Stimulated activated naive CD8-positive, alpha-beta T cell treated with anti-CD3 and anti-CD28 coated beads, Interleukin-15, Interleukin-2, amounts not matched to agents 100 U/mL and 50 U/mL, for 24 hours (primary cell): Measurements from ENCODE around the gene PTPN3.

ENCODE experiments used
- ATAC-seq: fragments of 150-1000 bp; cut with Tn5 transposase; one replicate; pipeline ENCODE4 v1.10.0; 2021
- DNase-seq: peaks from one replicate; pipeline ENCODE4 v3.0.0; 2021

The PTPN3 gene

GRCh38 chr9:109451311-109452025, 46.6 kb downstream of the PTPN3 start:
- no peak for DNase-seq
- ATAC-seq: no peak

GRCh38 chr9:109450346-109450745, 47.8 kb downstream of the PTPN3 start:
- DNase-seq (no peak), ATAC-seq (no peak)

GRCh38 chr9:109449036-109449798, 48.9 kb downstream of the PTPN3 start:
- ATAC-seq (no peak), DNase-seq (no peak)

GRCh38 chr9:109448223-109448622, 49.9 kb downstream of the PTPN3 start:
- ATAC-seq: peak; percentile 37
- no peak for DNase-seq

GRCh38 chr9:109447329-109448076, 50.6 kb downstream of the PTPN3 start:
- ATAC-seq (peak; percentile 73), DNase-seq (peak; percentile 15)

GRCh38 chr9:109444771-109445320, 53.3 kb downstream of the PTPN3 start:
- ATAC-seq (no peak), DNase-seq (no peak)

- DNase-seq (no peak), ATAC-seq (no peak)
Measured at GRCh38 chr9:109442716-109443115, 55.4 kb downstream of the PTPN3 start.

- DNase-seq: no peak
- no peak for ATAC-seq
Measured at GRCh38 chr9:109441296-109441695, 56.8 kb downstream of the PTPN3 start.

GRCh38 chr9:109440797-109441287, 57.3 kb downstream of the PTPN3 start:
- ATAC-seq: peak; percentile 99
- DNase-seq: peak; percentile 43

- ATAC-seq (no peak), DNase-seq (no peak)
Measured at GRCh38 chr9:109440117-109440515, 58.0 kb downstream of the PTPN3 start.

GRCh38 chr9:109439378-109440116, 58.6 kb downstream of the PTPN3 start:
- no peak for DNase-seq
- no peak for ATAC-seq

GRCh38 chr9:109437286-109437685, 60.8 kb downstream of the PTPN3 start:
- ATAC-seq (no peak), DNase-seq (no peak)

GRCh38 chr9:109436071-109436470, 62.0 kb downstream of the PTPN3 start:
- ATAC-seq: no peak

GRCh38 chr9:109433476-109433875, 64.6 kb downstream of the PTPN3 start:
- ATAC-seq (no peak), DNase-seq (no peak)

More at GRCh38 chr9:109436071-109436470, 62.0 kb downstream of the PTPN3 start:
- DNase-seq: no peak

- no peak for DNase-seq
- no peak for ATAC-seq
Measured at GRCh38 chr9:109430231-109430630, 67.9 kb downstream of the PTPN3 start.

GRCh38 chr9:109428854-109429253, 69.3 kb downstream of the PTPN3 start:
- ATAC-seq: no peak
- no peak for DNase-seq

GRCh38 chr9:109427886-109428285, 70.2 kb downstream of the PTPN3 start:
- no peak for ATAC-seq
- DNase-seq: no peak

- no peak for ATAC-seq
- no peak for DNase-seq
Measured at GRCh38 chr9:109426626-109427402, 71.3 kb downstream of the PTPN3 start.

GRCh38 chr9:109424618-109425017, 73.5 kb downstream of the PTPN3 start:
- ATAC-seq: no peak
- DNase-seq: no peak

- ATAC-seq (no peak), DNase-seq (no peak)
Measured at GRCh38 chr9:109423877-109424276, 74.2 kb downstream of the PTPN3 start.

GRCh38 chr9:109422641-109423040, 75.5 kb downstream of the PTPN3 start:
- ATAC-seq (no peak), DNase-seq (no peak)
